Keratinocyte (primary cell): ENCODE data around the gene ARHGDIA. TPM values are rescaled to one million over a fixed set of nuclear protein-coding genes. Genes with fewer than 3 reads are reported as not detected.

Experiments used
- DNase-seq: peaks from one replicate; pipeline ENCODE4 v3.0.0-alpha.2; 2011; ENCODE audit warnings: low read depth, missing footprints, low spot score
- FAIRE-seq: peaks from 2 replicates; lab custom pipeline; 2011; peaks lifted over from hg19 to GRCh38; lab: Jason Lieb, UNC
- H2AFZ ChIP-seq: 2 replicates; pipeline ENCODE4 v1.6.0; 2012; ENCODE audit warnings: low read length, control low read depth, inconsistent platforms; ENCODE audit not compliant: control insufficient read depth
- H3K27ac ChIP-seq: 2 replicates; pipeline ENCODE4 v1.5.1; 2011; ENCODE audit warnings: low read length; ENCODE audit not compliant: control insufficient read depth, insufficient read depth
- H3K27me3 ChIP-seq: 3 replicates; pipeline ENCODE4 v1.6.0; 2011; ENCODE audit warnings: low read length; ENCODE audit not compliant: control insufficient read depth, insufficient read depth; ENCODE audit errors: extremely low read depth
- H3K36me3 ChIP-seq, 2 experiments: 2 replicates in 1 of 2; 3 replicates in 1 of 2; pipeline ENCODE4 v1.5.1; 2011; ENCODE audit warnings: low read length in 2 of 2, mild to moderate bottlenecking in 1 of 2; ENCODE audit not compliant: control insufficient read depth in 2 of 2, insufficient read depth in 2 of 2; ENCODE audit errors: extremely low read depth in 1 of 2
- H3K4me1 ChIP-seq: 3 replicates; pipeline ENCODE4 v1.5.1; 2011; ENCODE audit warnings: low read length; ENCODE audit not compliant: control insufficient read depth, insufficient read depth; ENCODE audit errors: extremely low read depth
- H3K4me2 ChIP-seq: 3 replicates; pipeline ENCODE4 v1.6.0; 2011; ENCODE audit warnings: low read depth, low read length; ENCODE audit not compliant: control insufficient read depth, insufficient read depth; ENCODE audit errors: extremely low read depth
- H3K4me3 ChIP-seq, 3 experiments: fragments of 200-600 bp in 1 of 3; sonication (generic) in 1 of 3; 2 replicates in 2 of 3; 3 replicates in 1 of 3; pipeline ENCODE4 v1.5.1; 2011 to 2016; ENCODE audit warnings: low read length in 3 of 3, mild to moderate bottlenecking in 3 of 3, control low read depth in 2 of 3, inconsistent platforms in 1 of 3, low read depth in 1 of 3, mixed read lengths in 1 of 3, mixed run types in 1 of 3, moderate library complexity in 1 of 3; ENCODE audit not compliant: control insufficient read depth in 2 of 3, insufficient read depth in 2 of 3; ENCODE audit errors: extremely low read depth in 1 of 3
- H3K79me2 ChIP-seq: 2 replicates; pipeline ENCODE4 v1.6.0; 2012; ENCODE audit warnings: low read length; ENCODE audit not compliant: control insufficient read depth, insufficient read depth
- H3K9ac ChIP-seq: 3 replicates; pipeline ENCODE4 v1.6.0; 2011; ENCODE audit warnings: low read length; ENCODE audit not compliant: control insufficient read depth, insufficient read depth; ENCODE audit errors: extremely low read depth
- H3K9me1 ChIP-seq: 3 replicates; pipeline ENCODE4 v1.6.0; 2011; ENCODE audit warnings: low read length; ENCODE audit not compliant: control insufficient read depth, insufficient read depth; ENCODE audit errors: extremely low read depth
- H3K9me3 ChIP-seq: 2 replicates; pipeline ENCODE4 v1.5.1; 2012; ENCODE audit warnings: low read depth, low read length; ENCODE audit not compliant: control insufficient read depth
- H4K20me1 ChIP-seq: 3 replicates; pipeline ENCODE4 v1.6.0; 2011; ENCODE audit warnings: low read length; ENCODE audit not compliant: control insufficient read depth, insufficient read depth; ENCODE audit errors: extremely low read depth
- EZH2 ChIP-seq: IDR thresholded peaks from one replicate; pipeline ENCODE4 v1.6.1; 2012; ENCODE audit warnings: inconsistent platforms, mild to moderate bottlenecking, low read length, moderate library complexity
- dilution Hi-C: fragments of 300-500 bp; cut with MboI; formaldehyde crosslinking; loops from one replicate; pipeline ENCODE4 v1.7.0; 2020; ENCODE audit warnings: low sequenced_read_pairs; ENCODE audit not compliant: extremely low pct_ligation_motif_present
- polyA plus RNA-seq, 5 experiments: library from polyadenylated mRNA; depleted of rRNA in 3 of 5; stranded (reverse) in 3 of 5; stranded (forward) in 1 of 5; unstranded in 1 of 5; fragments of >200 nt; gene quantifications; 1 replicate in 1 of 5; 2 replicates in 3 of 5; 3 replicates in 1 of 5; pipeline versions ENCODE4 v1.2.1 to v1.2.3, GENCODE V29; 2011 to 2012; ENCODE audit warnings: missing spikeins in 2 of 5, low read depth in 1 of 5, low replicate concordance in 1 of 5
- TF ChIP-seq, protein P1 (sequence below), 3 experiments: IDR thresholded peaks in 1 of 3; conservative IDR thresholded peaks in 1 of 3; optimal IDR thresholded peaks in 1 of 3; 2 replicates in 2 of 3; 3 replicates in 1 of 3; pipeline versions ENCODE3 to v1.5.1; 2011; ENCODE audit warnings: low read length in 3 of 3, mild to moderate bottlenecking in 3 of 3, moderate library complexity in 2 of 3, control low read depth in 1 of 3, inconsistent platforms in 1 of 3; ENCODE audit not compliant: insufficient read depth in 2 of 3; ENCODE audit errors: extremely low read depth in 1 of 3

Gene ARHGDIA
- polyA plus RNA-seq, 1 donor (not counting 4 experiments of a cell fraction or from before 2014, with no cell fraction given), result 65.7 TPM

DNA sequence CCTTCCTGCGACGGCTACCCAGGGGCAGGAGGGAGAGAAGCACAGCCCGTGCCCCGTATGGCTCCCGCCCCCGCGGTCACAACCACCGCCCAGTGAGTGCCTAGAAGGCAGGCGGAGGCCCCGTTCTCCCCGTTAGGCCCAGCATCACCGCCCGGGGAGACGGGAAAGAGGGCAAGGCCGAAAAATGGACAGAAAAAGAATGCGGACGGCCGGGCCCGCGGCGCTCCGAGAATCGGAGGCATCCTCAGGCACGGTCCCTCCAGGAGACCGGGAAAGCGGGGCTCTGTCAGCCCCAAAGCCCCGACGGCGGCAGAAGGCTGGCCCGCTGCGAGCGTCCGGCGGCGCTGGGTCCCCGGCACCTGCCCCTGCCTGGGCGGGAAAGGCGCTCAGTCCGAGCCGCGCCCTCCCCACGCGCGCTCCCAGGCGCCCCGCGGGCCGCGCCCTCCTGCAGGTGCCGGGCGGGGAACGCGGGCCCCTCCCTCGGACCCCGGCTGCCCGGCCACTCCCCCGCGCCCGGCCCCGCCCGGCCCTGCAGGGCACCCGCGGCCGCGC lies 38.5 kb downstream of the ARHGDIA start:
- Histone ChIP-seq H3K27ac (no peak overlapping the region), H4K20me1 (no peaks in the 10 kb centered on the region), H3K4me1 (peaks cover 21% of the 10 kb centered on the region), H2AFZ (peak overlapping the region; percentile 4), H3K9me3 (no peaks in the 10 kb centered on the region), H3K4me2 (peak overlapping the region; percentile 87), H3K79me2 (peaks cover 2% of the 10 kb centered on the region), H3K4me3 (peak overlapping the region; percentile 45 to 56 (median 51)), H3K36me3 (peaks cover 0 to 3% of the 10 kb centered on the region in 2 experiments), H3K9ac (peak overlapping the region; percentile 62), H3K27me3 (no peaks in the 10 kb centered on the region), H3K9me1 (no peaks in the 10 kb centered on the region)
- dilution Hi-C loops, result no loop called here
- no peak for DNase-seq
- FAIRE-seq, result no peak
- TF ChIP-seq, protein P1, sequence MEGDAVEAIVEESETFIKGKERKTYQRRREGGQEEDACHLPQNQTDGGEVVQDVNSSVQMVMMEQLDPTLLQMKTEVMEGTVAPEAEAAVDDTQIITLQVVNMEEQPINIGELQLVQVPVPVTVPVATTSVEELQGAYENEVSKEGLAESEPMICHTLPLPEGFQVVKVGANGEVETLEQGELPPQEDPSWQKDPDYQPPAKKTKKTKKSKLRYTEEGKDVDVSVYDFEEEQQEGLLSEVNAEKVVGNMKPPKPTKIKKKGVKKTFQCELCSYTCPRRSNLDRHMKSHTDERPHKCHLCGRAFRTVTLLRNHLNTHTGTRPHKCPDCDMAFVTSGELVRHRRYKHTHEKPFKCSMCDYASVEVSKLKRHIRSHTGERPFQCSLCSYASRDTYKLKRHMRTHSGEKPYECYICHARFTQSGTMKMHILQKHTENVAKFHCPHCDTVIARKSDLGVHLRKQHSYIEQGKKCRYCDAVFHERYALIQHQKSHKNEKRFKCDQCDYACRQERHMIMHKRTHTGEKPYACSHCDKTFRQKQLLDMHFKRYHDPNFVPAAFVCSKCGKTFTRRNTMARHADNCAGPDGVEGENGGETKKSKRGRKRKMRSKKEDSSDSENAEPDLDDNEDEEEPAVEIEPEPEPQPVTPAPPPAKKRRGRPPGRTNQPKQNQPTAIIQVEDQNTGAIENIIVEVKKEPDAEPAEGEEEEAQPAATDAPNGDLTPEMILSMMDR (optimal IDR thresholded peaks at IDR 0.05 in 1 of 3, IDR thresholded peaks at IDR 0.05 in 1 of 3, conservative IDR thresholded peaks at IDR 0.05 in 1 of 3; ENCODE audit: extremely low read depth in 1 of 3, insufficient read depth in 2 of 3, low read length in 3 of 3), result no peak
- no peak for TF ChIP-seq EZH2

- peaks cover 21% of the 10 kb centered on the region for H3K4me1 ChIP-seq
- H3K9me1 ChIP-seq, result no peaks in the 10 kb centered on the region
- no peaks in the 10 kb centered on the region for H4K20me1 ChIP-seq
- FAIRE-seq (peak; percentile 59), DNase-seq (no peak)
- H2AFZ ChIP-seq, result no peak overlapping the region
- TF ChIP-seq, protein P1 (optimal IDR thresholded peaks at IDR 0.05 in 1 of 3, IDR thresholded peaks at IDR 0.05 in 1 of 3, conservative IDR thresholded peaks at IDR 0.05 in 1 of 3; ENCODE audit: extremely low read depth in 1 of 3, insufficient read depth in 2 of 3, low read length in 3 of 3), result no peak
- no peak for TF ChIP-seq EZH2
- dilution Hi-C loops, result no loop called here
- peak overlapping the region; percentile 15 for H3K27ac ChIP-seq
- no peaks in the 10 kb centered on the region for H3K9me3 ChIP-seq
- peak overlapping the region; percentile 87 for H3K4me2 ChIP-seq
- H3K9ac ChIP-seq, result peak overlapping the region; percentile 62
- no peaks in the 10 kb centered on the region for H3K27me3 ChIP-seq
- H3K4me3 ChIP-seq, result peak overlapping the region; percentile 45 to 56 (median 51)
- H3K36me3 ChIP-seq, result peaks cover 0 to 3% of the 10 kb centered on the region in 2 experiments
- H3K79me2 ChIP-seq, result peaks cover 2% of the 10 kb centered on the region
These were observed 39.1 kb downstream of the ARHGDIA start for GRCh38 chr17:81831957-81832607.
